GM18870 (cell line): ENCODE data around the gene ALDH1A3.

Experiments used
- ATAC-seq: cut with Tn5 transposase; IDR thresholded peaks from one replicate; pipeline ENCODE4 v1.9.1; 2021; ENCODE audit warnings: moderate library complexity; ENCODE audit not compliant: unreplicated experiment

Gene ALDH1A3

GRCh38 chr15:100880897-100881242 is 1.2 kb downstream of the ALDH1A3 start:
- ATAC-seq = no peak

GRCh38 chr15:100881573-100882336 is 2.1 kb downstream of the ALDH1A3 start:
- no peak for ATAC-seq

GRCh38 chr15:100885116-100885515 is 5.5 kb downstream of the ALDH1A3 start:
- ATAC-seq = no peak

DNA sequence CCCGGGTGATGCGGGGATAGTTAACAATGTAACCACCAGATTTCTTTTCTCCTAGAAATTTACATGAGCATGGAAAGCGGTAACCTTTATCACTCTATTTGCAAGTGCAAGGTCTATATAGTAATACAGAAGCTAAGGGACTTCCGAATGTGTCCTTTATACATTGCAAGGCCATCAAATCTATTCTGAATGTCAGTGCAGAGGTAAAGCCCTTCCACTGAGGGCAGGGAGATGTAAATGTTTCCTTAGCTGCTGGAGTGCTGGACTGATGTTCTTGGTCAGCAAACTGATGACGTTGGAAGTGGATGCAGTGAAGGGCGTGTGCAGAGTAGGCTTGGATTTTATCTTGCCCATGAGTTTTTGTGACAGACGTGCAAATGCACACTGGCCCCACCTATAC is 6.2 kb downstream of the ALDH1A3 start:
- ATAC-seq = no peak

- no peak for ATAC-seq
Observed at GRCh38 chr15:100887211-100887913, 7.7 kb downstream of the ALDH1A3 start.

DNA sequence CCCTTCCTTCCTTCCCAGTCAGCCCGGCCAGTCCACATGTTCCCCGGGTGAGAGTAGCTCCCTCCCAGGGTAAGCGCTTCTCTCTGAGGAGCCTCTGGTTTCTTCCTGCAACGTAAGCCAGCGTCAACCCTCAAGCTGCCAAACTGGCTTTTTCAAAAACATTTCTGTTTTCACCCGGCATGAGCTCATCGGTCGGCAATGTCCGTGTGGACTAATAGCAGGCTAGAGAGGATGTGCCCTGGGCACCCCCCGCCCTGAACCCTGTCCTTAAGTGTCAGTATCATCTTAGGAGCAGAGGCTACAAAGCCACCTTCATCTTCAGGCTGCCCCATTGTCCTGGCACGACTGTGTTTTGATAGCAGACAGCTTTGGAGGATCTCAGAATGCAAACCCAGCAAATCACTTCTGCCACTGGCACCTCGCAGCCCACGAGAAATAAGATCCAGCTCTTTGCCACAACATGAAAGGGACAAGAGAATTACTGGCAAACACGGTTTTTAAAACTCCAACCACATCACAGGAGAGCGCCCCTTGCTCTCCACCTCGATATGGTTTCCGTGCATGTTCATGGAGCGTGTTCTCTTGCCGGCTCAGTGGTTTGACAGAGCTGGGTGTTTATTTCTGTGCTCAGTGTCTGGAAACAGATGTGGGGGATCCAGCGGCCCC is 9.9 kb downstream of the ALDH1A3 start:
- ATAC-seq = no peak

DNA sequence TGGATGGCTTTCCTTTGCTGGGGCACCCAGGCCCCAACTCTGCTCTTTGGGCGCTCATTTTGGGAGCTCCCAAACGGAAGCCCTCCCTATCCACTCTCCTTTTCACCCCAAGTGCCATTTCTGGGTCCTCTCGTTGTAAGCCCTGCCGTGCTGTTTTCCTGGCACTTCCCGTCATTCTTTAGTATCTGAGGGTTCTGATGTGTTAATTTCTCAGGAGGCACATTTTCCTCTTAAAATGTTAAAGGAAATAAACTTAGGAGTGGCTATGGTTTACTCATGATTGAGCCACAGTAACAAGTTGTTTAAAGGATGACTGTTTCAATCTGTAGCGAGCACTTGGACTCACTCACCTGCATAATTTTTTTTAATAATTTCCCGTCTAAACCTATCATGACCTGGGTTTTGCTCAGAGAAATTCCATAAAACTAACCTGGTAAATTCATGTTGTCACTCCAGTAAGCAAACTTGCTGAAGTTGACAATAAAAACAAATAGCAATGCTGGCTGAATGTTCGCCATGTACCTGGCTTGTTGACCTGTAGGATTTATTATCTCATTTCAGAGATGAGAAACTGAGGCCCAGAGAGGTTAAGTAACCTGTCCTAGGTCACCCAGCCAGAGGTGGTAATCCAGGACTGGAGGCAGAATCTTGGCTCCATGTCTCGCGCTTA is 10.6 kb downstream of the ALDH1A3 start:
- ATAC-seq = no peak

GRCh38 chr15:100890850-100891249 is 11.2 kb downstream of the ALDH1A3 start:
- ATAC-seq = no peak

- ATAC-seq = no peak
Observed at GRCh38 chr15:100891307-100892012, 11.8 kb downstream of the ALDH1A3 start.

GRCh38 chr15:100892013-100892355 is 12.4 kb downstream of the ALDH1A3 start:
- no peak for ATAC-seq

DNA sequence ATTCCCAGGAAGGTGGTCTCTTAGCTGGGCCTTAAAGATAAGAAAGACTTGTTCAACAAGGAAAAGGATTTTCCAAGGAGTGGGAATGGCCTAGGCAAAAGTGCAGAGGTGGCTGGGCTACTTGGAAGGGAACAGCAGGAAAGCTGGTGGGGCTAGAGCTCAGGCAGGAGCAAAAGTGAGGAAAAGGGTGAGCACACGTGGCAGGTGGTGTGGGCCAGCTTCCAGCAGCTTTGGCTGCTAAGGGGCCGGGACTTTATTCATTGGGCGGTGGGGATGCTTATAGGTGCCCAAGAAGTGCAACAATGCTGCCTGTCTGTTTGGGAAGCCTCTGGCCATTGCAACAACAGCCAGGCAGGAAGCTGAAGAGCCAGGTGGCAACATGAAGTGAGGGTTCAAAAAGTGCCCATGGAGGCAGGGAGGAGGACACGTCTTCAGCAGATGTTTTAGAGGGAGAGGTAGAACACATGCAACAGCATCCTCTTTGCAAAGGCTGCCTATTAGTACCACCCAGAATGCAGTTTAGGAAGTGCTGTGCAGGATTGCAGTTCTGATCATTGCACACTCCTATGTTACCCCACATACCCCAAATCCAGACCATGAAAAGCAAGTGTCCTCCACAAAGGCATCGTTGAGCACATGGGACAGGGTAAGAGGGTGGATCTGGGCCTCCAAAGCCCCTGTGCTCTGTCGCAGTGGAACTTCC is 13.8 kb downstream of the ALDH1A3 start:
- no peak for ATAC-seq

DNA sequence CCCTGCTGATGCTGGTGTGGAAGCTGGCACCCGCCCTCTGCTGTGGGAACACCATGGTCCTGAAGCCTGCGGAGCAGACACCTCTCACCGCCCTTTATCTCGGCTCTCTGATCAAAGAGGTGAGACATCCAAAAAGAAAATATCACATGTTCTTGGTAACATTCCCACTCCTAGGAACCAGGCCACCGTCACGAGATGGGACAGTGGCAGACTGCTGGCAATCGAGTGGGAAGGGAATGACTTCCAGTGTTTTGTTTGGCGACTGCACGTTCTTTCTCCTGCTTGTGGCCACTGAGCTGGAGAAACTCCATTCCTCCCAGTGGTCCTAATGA is 14.3 kb downstream of the ALDH1A3 start:
- ATAC-seq = no peak

DNA sequence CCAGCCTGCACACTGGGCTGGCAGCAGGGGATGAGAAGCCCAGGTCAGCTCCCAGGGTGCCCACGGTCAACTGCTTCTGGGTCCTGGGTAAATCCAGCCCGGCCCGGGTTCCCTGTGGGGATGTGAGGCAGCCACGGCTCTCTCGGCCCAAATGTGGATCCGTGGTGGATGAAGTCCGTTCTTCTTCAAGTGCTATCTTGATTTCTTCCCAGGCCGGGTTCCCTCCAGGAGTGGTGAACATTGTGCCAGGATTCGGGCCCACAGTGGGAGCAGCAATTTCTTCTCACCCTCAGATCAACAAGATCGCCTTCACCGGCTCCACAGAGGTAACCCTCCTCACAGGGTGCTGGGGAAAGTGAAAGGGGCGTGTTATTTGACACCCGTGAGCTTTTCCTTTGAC is 16.1 kb downstream of the ALDH1A3 start:
- no peak for ATAC-seq

- no peak for ATAC-seq
Observed at GRCh38 chr15:100897221-100898151, 17.9 kb downstream of the ALDH1A3 start.

- no peak for ATAC-seq
Observed at GRCh38 chr15:100898152-100898490, 18.5 kb downstream of the ALDH1A3 start.

GRCh38 chr15:100898661-100899462 is 19.2 kb downstream of the ALDH1A3 start:
- ATAC-seq = no peak

- ATAC-seq = no peak
Observed at GRCh38 chr15:100899601-100900000, 20.0 kb downstream of the ALDH1A3 start.

DNA sequence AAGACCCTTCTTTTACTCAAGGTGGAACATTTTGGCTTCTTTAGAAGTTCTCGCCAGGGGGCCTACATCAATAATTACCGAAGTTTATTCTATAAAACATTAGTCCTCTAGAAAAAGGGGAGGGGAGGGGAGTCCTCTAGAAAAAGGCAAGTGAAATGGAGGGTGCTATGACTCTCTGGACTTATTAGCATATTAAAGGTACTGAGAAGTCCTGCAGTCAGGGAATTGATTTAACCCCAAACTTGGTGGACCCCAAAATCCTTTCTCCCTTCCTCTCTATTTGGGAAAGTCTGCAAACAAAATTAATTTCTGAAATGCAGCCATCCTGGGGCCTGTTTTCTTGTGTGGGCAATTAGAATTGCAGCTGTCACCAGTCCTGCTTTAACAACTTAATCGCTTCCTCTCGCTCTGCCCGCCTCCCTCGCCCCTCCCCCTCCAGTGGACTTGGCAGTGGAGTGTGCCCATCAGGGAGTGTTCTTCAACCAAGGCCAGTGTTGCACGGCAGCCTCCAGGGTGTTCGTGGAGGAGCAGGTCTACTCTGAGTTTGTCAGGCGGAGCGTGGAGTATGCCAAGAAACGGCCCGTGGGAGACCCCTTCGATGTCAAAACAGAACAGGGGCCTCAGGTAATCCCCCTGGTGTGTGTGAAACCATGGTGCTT is 20.6 kb downstream of the ALDH1A3 start:
- ATAC-seq = no peak
